K562 treated with DMSO at 1 percent for 24 hours (cell line): ENCODE data around the gene TMA7. TPM values are rescaled to one million over a fixed set of nuclear protein-coding genes. Genes with fewer than 3 reads are reported as not detected.

ENCODE experiments used
- total RNA-seq: library from RNA; unstranded; fragments of 300-600 nt; gene quantifications from 2 replicates; pipeline ENCODE4 v1.2.3, GENCODE V29; 2022; ENCODE audit warnings: low read depth; ENCODE audit not compliant: insufficient read depth

The TMA7 gene
- total RNA-seq: 140 and 171 TPM in 2 replicates

GRCh38 chr3:48439820-48440589, at the start of gene TMA7, which contains the start of gene CCDC51:
Gene TMA7 (plus strand): TSS chr3:48440257. CDS start chr3:48440297, 40 bp downstream.
Gene CCDC51 (minus strand): TSS chr3:48440119. CDS start chr3:48435128, 4,991 bp downstream.

GRCh38 chr3:48429960-48430707, 9.9 kb upstream of the TMA7 start, which contains the start of gene PLXNB1:
Gene PLXNB1 (minus strand): TSS chr3:48430086. CDS start chr3:48424611, 5,475 bp downstream.

GRCh38 chr3:48446425-48447193, 6.6 kb downstream of the TMA7 start, which contains the start of gene ATRIP:
Gene ATRIP (plus strand): TSS chr3:48446737. CDS start chr3:48446846, 109 bp downstream.

Other genes with a start within 250 kb of the TMA7 start
- not detected in 2 replicates for gene CAMP, start 216.8 kb upstream of the TMA7 start, total RNA-seq
- 8.7 and 11.6 TPM in 2 replicates for gene ZNF589, start 199.2 kb upstream of the TMA7 start, total RNA-seq
- 20.8 and 26.5 TPM in 2 replicates for gene NME6, start 138.9 kb upstream of the TMA7 start, total RNA-seq
- not detected in 2 replicates for gene SPINK8, start 106.6 kb upstream of the TMA7 start, total RNA-seq
- gene FBXW12, start 68.0 kb upstream of the TMA7 start, total RNA-seq: not detected in 2 replicates
- 10.6 and 20.6 TPM in 2 replicates for gene PLXNB1, start 10.2 kb upstream of the TMA7 start, total RNA-seq
- 11.3 and 13.1 TPM in 2 replicates for gene CCDC51, start 138 bp upstream of the TMA7 start, total RNA-seq
- 7.0 and 7.4 TPM in 2 replicates for gene ATRIP, start 6.5 kb downstream of the TMA7 start, total RNA-seq
- 122 and 130 TPM in 2 replicates for gene SHISA5, start 63.9 kb downstream of the TMA7 start, total RNA-seq
- gene PFKFB4, start 116.5 kb downstream of the TMA7 start, total RNA-seq: 11.1 and 11.2 TPM in 2 replicates
- not detected in 2 replicates for gene UCN2, start 123.5 kb downstream of the TMA7 start, total RNA-seq
- 1.1 and 1.5 TPM in 2 replicates for gene COL7A1, start 155.1 kb downstream of the TMA7 start, total RNA-seq
- gene UQCRC1, start 169.4 kb downstream of the TMA7 start, total RNA-seq: 313 and 317 TPM in 2 replicates
- gene TMEM89, start 181.5 kb downstream of the TMA7 start, total RNA-seq: not detected in 2 replicates
- 21.8 and 28.5 TPM in 2 replicates for gene SLC26A6, start 195.2 kb downstream of the TMA7 start, total RNA-seq
- gene CELSR3, start 222.6 kb downstream of the TMA7 start, total RNA-seq: 1.7 and 2.1 TPM in 2 replicates
- 25.6 and 27.7 TPM in 2 replicates for gene NCKIPSD, start 245.7 kb downstream of the TMA7 start, total RNA-seq